H1 (cell line): ENCODE results near the gene TMEM255B. TPM values are rescaled to one million over a fixed set of nuclear protein-coding genes. Genes with fewer than 3 reads are reported as not detected.

Source experiments
- CTCF ChIA-PET: fragments of 300-600 bp; sonication (Branson Sonifier 250); formaldehyde crosslinking; loops from one replicate; lab custom pipeline; 2021; ENCODE audit not compliant: partially characterized antibody; lab: Charles Lee
- POLR2A ChIA-PET: fragments of 300-600 bp; sonication (Branson Sonifier 250); formaldehyde crosslinking; loops from one replicate; lab custom pipeline; 2021; ENCODE audit warnings: inconsistent platforms; ENCODE audit not compliant: partially characterized antibody; lab: Charles Lee
- DNase-seq, 2 experiments: peaks; one replicate each; pipeline versions ENCODE4 v3.0.0 to v3.0.0-alpha.2; 2010 to 2022; ENCODE audit warnings: low spot score in 2 of 2, low read depth in 1 of 2, mixed read lengths in 1 of 2
- FAIRE-seq: peaks from 2 replicates; lab custom pipeline; 2011; peaks lifted over from hg19 to GRCh38; lab: Jason Lieb, UNC
- H2AFZ ChIP-seq: 2 replicates; pipeline ENCODE4 v1.8.1; 2012; ENCODE audit warnings: low read length, inconsistent platforms
- H2AK5ac ChIP-seq: 2 replicates; pipeline ENCODE4 v1.6.1; 2013; ENCODE audit warnings: low read depth, low read length
- H2BK120ac ChIP-seq: replicated peaks from 2 replicates; pipeline ENCODE3; 2013; ENCODE audit warnings: low read depth, low read length, inconsistent platforms
- H2BK12ac ChIP-seq: 2 replicates; pipeline ENCODE4 v1.6.1; 2013; ENCODE audit warnings: low read depth, low read length
- H2BK15ac ChIP-seq: 2 replicates; pipeline ENCODE4 v1.6.1; 2013; ENCODE audit warnings: low read length
- H2BK20ac ChIP-seq: 2 replicates; pipeline ENCODE4 v1.6.1; 2013; ENCODE audit warnings: low read length
- H2BK5ac ChIP-seq: 2 replicates; pipeline ENCODE4 v1.6.1; 2013; ENCODE audit warnings: low read depth, low read length
- H3K14ac ChIP-seq: 2 replicates; pipeline ENCODE4 v1.6.1; 2013; ENCODE audit warnings: inconsistent platforms; ENCODE audit not compliant: insufficient read length
- H3K18ac ChIP-seq: 2 replicates; pipeline ENCODE4 v1.6.1; 2013; ENCODE audit warnings: low read length; ENCODE audit errors: extremely low read depth
- H3K23ac ChIP-seq: 2 replicates; pipeline ENCODE4 v1.6.1; 2013; ENCODE audit warnings: inconsistent platforms; ENCODE audit not compliant: insufficient read length
- H3K23me2 ChIP-seq: 2 replicates; pipeline ENCODE4 v1.6.1; 2013; ENCODE audit warnings: low read depth, low read length
- H3K27ac ChIP-seq: 2 replicates; pipeline ENCODE4 v1.6.1; 2011; ENCODE audit warnings: low read depth, low read length, inconsistent platforms
- H3K27me3 ChIP-seq, 4 experiments: replicated peaks in 1 of 4; 1 replicate in 1 of 4; 2 replicates in 3 of 4; pipeline versions ENCODE4 v1.6.1 to v1.8.1; 2011 to 2013; ENCODE audit warnings: low read length in 3 of 4, mild to moderate bottlenecking in 3 of 4, inconsistent platforms in 2 of 4, mixed read lengths in 2 of 4, moderate library complexity in 1 of 4; ENCODE audit not compliant: control insufficient read depth in 3 of 4, insufficient read depth in 3 of 4; ENCODE audit errors: extremely low read depth in 1 of 4
- H3K36me3 ChIP-seq, 4 experiments: 2 replicates each; pipeline versions ENCODE4 v1.6.1 to v1.8.1; 2011 to 2013; ENCODE audit warnings: mild to moderate bottlenecking in 4 of 4, low read length in 3 of 4, moderate library complexity in 2 of 4, control low read depth in 1 of 4, inconsistent platforms in 1 of 4; ENCODE audit not compliant: insufficient read depth in 4 of 4, control insufficient read depth in 2 of 4
- H3K4ac ChIP-seq: replicated peaks from 2 replicates; pipeline ENCODE3; 2013; ENCODE audit warnings: low read length, low read depth, mixed read lengths, inconsistent platforms; ENCODE audit not compliant: insufficient read length
- H3K4me1 ChIP-seq, 4 experiments: replicated peaks in 1 of 4; 1 replicate in 1 of 4; 2 replicates in 3 of 4; pipeline versions ENCODE4 v1.6.1 to v1.8.1; 2011 to 2013; ENCODE audit warnings: low read length in 3 of 4, inconsistent platforms in 2 of 4, mixed read lengths in 1 of 4; ENCODE audit not compliant: insufficient read depth in 4 of 4, control insufficient read depth in 3 of 4
- H3K4me2 ChIP-seq, 2 experiments: 2 replicates each; pipeline versions ENCODE4 v1.6.1 to v1.8.1; 2011 to 2013; ENCODE audit warnings: low read depth in 2 of 2, low read length in 2 of 2, control low read depth in 1 of 2, inconsistent platforms in 1 of 2, mild to moderate bottlenecking in 1 of 2; ENCODE audit not compliant: insufficient read depth in 1 of 2
- H3K4me3 ChIP-seq, 4 experiments: fragments of 200-600, 300-600 bp in 1 of 4; sonication (generic), shearing (Covaris generic), sonication (Bioruptor Twin) in 1 of 4; 2 replicates each; pipeline versions ENCODE4 v1.5.1 to v1.8.1; 2011 to 2016; ENCODE audit warnings: low read length in 4 of 4, low read depth in 3 of 4, control low read depth in 2 of 4, inconsistent platforms in 2 of 4, mild to moderate bottlenecking in 2 of 4, mixed read lengths in 1 of 4, moderate library complexity in 1 of 4; ENCODE audit not compliant: insufficient read depth in 2 of 4; ENCODE audit errors: extremely low read depth in 1 of 4
- H3K56ac ChIP-seq: replicated peaks from 2 replicates; pipeline ENCODE3; 2013; ENCODE audit warnings: low read depth, mild to moderate bottlenecking, mixed read lengths, low read length, inconsistent platforms; ENCODE audit not compliant: insufficient read length
- H3K79me1 ChIP-seq: 2 replicates; pipeline ENCODE4 v1.6.1; 2013; ENCODE audit warnings: low read depth, low read length, control low read depth
- H3K79me2 ChIP-seq, 2 experiments: 2 replicates each; pipeline versions ENCODE4 v1.6.1 to v1.8.1; 2012 to 2013; ENCODE audit warnings: low read length in 2 of 2, mild to moderate bottlenecking in 2 of 2, inconsistent platforms in 1 of 2; ENCODE audit not compliant: insufficient read depth in 2 of 2, control insufficient read depth in 1 of 2
- H3K9ac ChIP-seq, 4 experiments: replicated peaks in 1 of 4; 1 replicate in 1 of 4; 2 replicates in 3 of 4; pipeline versions ENCODE4 v1.6.1 to v1.8.1; 2011 to 2013; ENCODE audit warnings: low read depth in 3 of 4, low read length in 3 of 4, control low read depth in 2 of 4, mild to moderate bottlenecking in 2 of 4, moderate library complexity in 2 of 4, inconsistent platforms in 1 of 4; ENCODE audit errors: extremely low read depth in 1 of 4
- H3K9me3 ChIP-seq, 2 experiments: 2 replicates each; pipeline versions ENCODE4 v1.6.1 to v1.8.1; 2012 to 2013; ENCODE audit warnings: mild to moderate bottlenecking in 2 of 2, moderate library complexity in 2 of 2, control low read depth in 1 of 2, inconsistent platforms in 1 of 2, low read depth in 1 of 2, low read length in 1 of 2, mixed read lengths in 1 of 2; ENCODE audit not compliant: insufficient read depth in 2 of 2
- H4K20me1 ChIP-seq, 2 experiments: replicated peaks in 1 of 2; 2 replicates each; pipeline versions ENCODE3 to v1.8.1; 2011 to 2013; ENCODE audit warnings: inconsistent platforms in 2 of 2, low read length in 2 of 2, mild to moderate bottlenecking in 1 of 2; ENCODE audit not compliant: insufficient read depth in 2 of 2, control insufficient read depth in 1 of 2
- H4K5ac ChIP-seq: 2 replicates; pipeline ENCODE4 v1.6.1; 2013; ENCODE audit warnings: low read length, low read depth, mixed read lengths, inconsistent platforms; ENCODE audit not compliant: insufficient read length
- H4K8ac ChIP-seq: 2 replicates; pipeline ENCODE4 v1.8.0; 2013; ENCODE audit warnings: mild to moderate bottlenecking, moderate library complexity, low read length, inconsistent platforms; ENCODE audit not compliant: insufficient read depth; ENCODE audit errors: extremely low read depth
- H4K91ac ChIP-seq: replicated peaks from 2 replicates; pipeline ENCODE3; 2013; ENCODE audit warnings: low read length, mixed read lengths, inconsistent platforms; ENCODE audit not compliant: insufficient read length
- CREB1 ChIP-seq: IDR thresholded peaks from 2 replicates; pipeline ENCODE4 v1.6.1; 2012; ENCODE audit warnings: inconsistent platforms
- CTBP2 ChIP-seq: IDR thresholded peaks from 2 replicates; pipeline ENCODE4 v1.7.0; 2011; ENCODE audit warnings: borderline replicate concordance, mild to moderate bottlenecking, moderate library complexity, mixed read lengths, low read length; ENCODE audit not compliant: insufficient read depth, insufficient read length
- CTCF ChIP-seq, 3 experiments: IDR thresholded peaks; 1 replicate in 2 of 3; 2 replicates in 1 of 3; pipeline versions ENCODE4 v1.5.1 to v1.6.1; 2011; ENCODE audit warnings: low read length in 3 of 3, mild to moderate bottlenecking in 3 of 3, inconsistent platforms in 2 of 3, low read depth in 1 of 3, moderate library complexity in 1 of 3; ENCODE audit not compliant: insufficient read depth in 1 of 3; ENCODE audit errors: control extremely low read depth in 1 of 3
- HDAC6 ChIP-seq: IDR thresholded peaks from one replicate; pipeline ENCODE4 v1.7.1; 2012; ENCODE audit warnings: low read depth, mild to moderate bottlenecking, inconsistent platforms, low read length, moderate library complexity
- KDM5A ChIP-seq: fragments of 200-600 bp; IDR thresholded peaks from 2 replicates; pipeline ENCODE4 v1.7.1; 2012; ENCODE audit warnings: mild to moderate bottlenecking, low read length, inconsistent platforms, mixed read lengths
- SIRT6 ChIP-seq: IDR thresholded peaks from one replicate; pipeline ENCODE4 v1.7.1; 2012; ENCODE audit warnings: low read length, inconsistent platforms
- TCF12 ChIP-seq: IDR thresholded peaks from 2 replicates; pipeline ENCODE4 v1.6.1; 2011; ENCODE audit warnings: low read depth, mild to moderate bottlenecking, low read length
- YY1 ChIP-seq: IDR thresholded peaks from 2 replicates; pipeline ENCODE4 v1.6.1; 2011; ENCODE audit warnings: low read depth, mild to moderate bottlenecking, low read length
- WGBS, 2 experiments: shearing (Covaris generic) in 1 of 2; methylation state at CpG; one replicate each; pipeline versions ENCODE4 v1.1.6 to v1.1.7; 2013 to 2015; ENCODE audit warnings: low lambda C conversion rate in 2 of 2, mixed read lengths in 2 of 2, inconsistent platforms in 1 of 2, low coverage in 1 of 2, missing lambda C conversion rate in 1 of 2; ENCODE audit not compliant: insufficient replicate concordance in 2 of 2, insufficient coverage in 1 of 2, insufficient read length in 1 of 2; ENCODE audit errors: extremely low coverage in 1 of 2, missing lambda C conversion rate in 1 of 2; 5-methylcytosine and 5-hydroxymethylcytosine counted together
- polyA plus RNA-seq, 7 experiments: library from polyadenylated mRNA; depleted of rRNA in 3 of 7; stranded (reverse) in 5 of 7; unstranded in 2 of 7; fragments of >200 nt in 5 of 7; fragments of 200-250 nt in 2 of 7; gene quantifications; 1 replicate in 5 of 7; 2 replicates in 1 of 7; 4 replicates in 1 of 7; pipeline versions ENCODE4 v1.2.1 to v1.2.3, GENCODE V29; 2011 to 2013; ENCODE audit warnings: missing spikeins in 2 of 7, mixed read lengths in 2 of 7
- total RNA-seq: library from RNA; stranded (reverse); fragmentation: NEBNext Ultra II Directional; extraction: Animal tissue kit (Norgen Biotek cat#: 25700); gene quantifications from 2 replicates; pipeline ENCODE4 v1.2.1, GENCODE V29; 2021
- TF ChIP-seq, protein P1 (sequence below): IDR thresholded peaks from 2 replicates; pipeline ENCODE4 v1.6.1; 2011; ENCODE audit warnings: low read length, improper control_type of control experiment

Gene TMEM255B
- total and polyA plus RNA-seq, 2 of the 8 experiments (the other 6 are each of a cell fraction or from before 2014, with no cell fraction given) = 3.4 to 4.4 TPM

DNA sequence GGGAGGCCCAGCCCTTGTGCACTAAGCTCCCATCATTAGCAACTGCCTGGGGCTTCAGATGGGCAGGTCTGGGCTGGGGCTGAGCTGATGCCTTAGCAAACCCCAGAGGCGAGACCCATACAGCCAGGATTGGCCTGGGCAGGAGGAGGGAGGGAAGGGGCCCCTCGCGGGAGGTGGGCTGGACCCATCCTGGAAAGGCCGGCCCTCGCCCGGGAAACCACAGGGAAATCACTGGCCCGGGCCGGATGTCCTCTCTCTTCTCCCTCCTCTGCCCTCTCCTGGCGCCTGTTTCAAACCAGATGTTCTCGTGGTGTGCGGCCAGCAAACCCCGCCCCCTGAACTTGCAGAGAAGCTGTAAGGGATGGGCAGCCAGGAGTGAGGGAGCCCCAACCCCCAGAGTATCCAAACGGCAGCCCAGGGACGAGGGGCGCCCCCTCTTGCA lies 43.1 kb downstream of the TMEM255B start:
- no peak overlapping the region; the same call in 1 of the 2 replicates for H3K18ac ChIP-seq
- 0 out of 2 replicates have a peak overlapping the region, but pooled peaks have one; percentile 71 for H2AFZ ChIP-seq
- peak overlapping the region in 1 of 4 experiments; percentile 30; a peak in 1 of 8 replicates for H3K4me3 ChIP-seq
- H3K79me1 ChIP-seq = no peaks in the 10 kb centered on the region
- no peak overlapping the region; the same call in 1 of the 2 replicates for H4K8ac ChIP-seq
- WGBS, 2 experiments = 39% methylated on average over 8 of the region's 15 CpGs; no CpG with 5 or more reads in 1 of the 2 experiments
- H3K14ac ChIP-seq = no peak overlapping the region
- H2BK15ac ChIP-seq = 0 out of 2 replicates have a peak overlapping the region, but pooled peaks have one; percentile 46
- no peak overlapping the region for H3K9ac ChIP-seq
- no peak overlapping the region for H4K91ac ChIP-seq
- CTCF ChIA-PET = interaction anchor here (0.7 to 3.8 kb wide), 30 partner anchors 10 to 434 kb away, joined by 3 to 32 read pairs (median 4); no protein-coding TSS in a partner anchor
- DNase-seq (peak in 1 of 2 experiments; percentile 81), FAIRE-seq (no peak)
- H2BK20ac ChIP-seq = no peak overlapping the region
- H3K23ac ChIP-seq = no peak overlapping the region
- peaks cover 0 to 8% (median 6%) of the 10 kb centered on the region in 4 experiments; a peak in 4 of 7 replicates for H3K4me1 ChIP-seq
- H2BK12ac ChIP-seq = no peak overlapping the region
- peaks cover 0 to 3% of the 10 kb centered on the region in 2 experiments for H4K20me1 ChIP-seq
- no peak overlapping the region for H4K5ac ChIP-seq
- no peak overlapping the region for H3K56ac ChIP-seq
- H2BK5ac ChIP-seq = no peak overlapping the region
- H2AK5ac ChIP-seq = no peak overlapping the region
- H3K27me3 ChIP-seq = no peaks in the 10 kb centered on the region
- H3K23me2 ChIP-seq = peaks cover 10% of the 10 kb centered on the region; the same call in 1 of the 2 replicates
- H2BK120ac ChIP-seq = no peak overlapping the region
- H3K79me2 ChIP-seq = no peaks in the 10 kb centered on the region
- no peak overlapping the region for H3K27ac ChIP-seq
- POLR2A ChIA-PET = interaction anchor here (1.0 kb wide), 1 partner anchor 25 kb away, joined by 3 read pairs; no protein-coding TSS in a partner anchor
- peaks cover 0 to 5% of the 10 kb centered on the region in 2 experiments; a peak in 1 of 4 replicates for H3K9me3 ChIP-seq
- peak overlapping the region in 1 of 2 experiments; percentile 32; a peak in 1 of 4 replicates for H3K4me2 ChIP-seq
- H3K4ac ChIP-seq = no peak overlapping the region
- no peaks in the 10 kb centered on the region for H3K36me3 ChIP-seq
- TF ChIP-seq CREB1 = no peak
- TF ChIP-seq SIRT6 = no peak
- peak in 2 of 3 experiments; percentile 1 to 21; a peak in 2 of 4 replicates for TF ChIP-seq CTCF (IDR thresholded peaks at IDR 0.05; ENCODE audit: control extremely low read depth in 1 of 3, insufficient read depth in 1 of 3, low read depth in 1 of 3, low read length in 3 of 3)
- no peak for TF ChIP-seq CTBP2
- TF ChIP-seq YY1 = 0 out of 2 replicates have a peak, but pooled peaks have one; percentile 45
- TF ChIP-seq HDAC6 = no peak
- TF ChIP-seq, protein P1, sequence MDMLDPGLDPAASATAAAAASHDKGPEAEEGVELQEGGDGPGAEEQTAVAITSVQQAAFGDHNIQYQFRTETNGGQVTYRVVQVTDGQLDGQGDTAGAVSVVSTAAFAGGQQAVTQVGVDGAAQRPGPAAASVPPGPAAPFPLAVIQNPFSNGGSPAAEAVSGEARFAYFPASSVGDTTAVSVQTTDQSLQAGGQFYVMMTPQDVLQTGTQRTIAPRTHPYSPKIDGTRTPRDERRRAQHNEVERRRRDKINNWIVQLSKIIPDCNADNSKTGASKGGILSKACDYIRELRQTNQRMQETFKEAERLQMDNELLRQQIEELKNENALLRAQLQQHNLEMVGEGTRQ = no peak
- TF ChIP-seq TCF12 = 0 out of 2 replicates have a peak, but pooled peaks have one; percentile 22
- TF ChIP-seq KDM5A = no peak
